ENCODE results near the gene PHTF2. TPM values are rescaled to one million over a fixed set of nuclear protein-coding genes. Genes with fewer than 3 reads are reported as not detected.
A peak's percentile ranks its signal among the peaks of the same experiment; 100 is the strongest.

Gene PHTF2
- total RNA-seq, 1 experiment from 2014 or later = 36.9 TPM

DNA sequence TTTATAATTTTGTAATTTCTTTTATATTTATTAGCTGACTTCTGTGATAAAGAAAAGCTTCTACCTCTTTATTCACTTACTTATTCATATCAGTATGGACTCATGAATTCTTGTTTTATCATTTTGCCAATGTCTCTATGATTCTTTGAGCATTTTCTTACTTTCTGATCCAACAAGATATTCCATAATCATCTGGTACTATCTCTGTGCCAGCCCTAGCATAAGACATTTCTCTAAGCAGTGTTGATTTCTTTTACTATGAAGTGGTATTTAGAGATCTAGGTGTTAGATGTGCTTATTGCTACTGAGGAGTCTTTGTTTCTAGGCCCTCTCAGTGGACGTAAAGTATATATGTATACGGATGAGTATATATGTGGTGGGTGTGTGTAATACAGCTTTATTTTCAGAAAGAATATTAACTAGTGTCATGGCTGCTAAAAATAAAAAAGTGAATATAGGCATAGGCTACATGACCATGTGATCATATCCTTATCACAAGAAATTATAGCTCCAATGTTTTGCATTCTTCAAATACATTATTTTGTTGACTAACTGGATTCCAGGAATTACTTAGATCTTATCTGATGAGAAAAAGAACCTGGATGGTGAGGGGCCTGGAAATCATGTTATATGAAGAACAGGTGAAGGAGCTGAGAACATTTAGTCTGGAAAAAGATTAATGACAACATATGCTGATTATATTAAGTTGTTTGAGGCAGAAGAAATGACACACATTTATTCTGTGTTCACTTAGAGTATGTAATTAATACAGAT is 13.1 kb downstream of the PHTF2 start:
- TF ChIP-seq, protein P1, sequence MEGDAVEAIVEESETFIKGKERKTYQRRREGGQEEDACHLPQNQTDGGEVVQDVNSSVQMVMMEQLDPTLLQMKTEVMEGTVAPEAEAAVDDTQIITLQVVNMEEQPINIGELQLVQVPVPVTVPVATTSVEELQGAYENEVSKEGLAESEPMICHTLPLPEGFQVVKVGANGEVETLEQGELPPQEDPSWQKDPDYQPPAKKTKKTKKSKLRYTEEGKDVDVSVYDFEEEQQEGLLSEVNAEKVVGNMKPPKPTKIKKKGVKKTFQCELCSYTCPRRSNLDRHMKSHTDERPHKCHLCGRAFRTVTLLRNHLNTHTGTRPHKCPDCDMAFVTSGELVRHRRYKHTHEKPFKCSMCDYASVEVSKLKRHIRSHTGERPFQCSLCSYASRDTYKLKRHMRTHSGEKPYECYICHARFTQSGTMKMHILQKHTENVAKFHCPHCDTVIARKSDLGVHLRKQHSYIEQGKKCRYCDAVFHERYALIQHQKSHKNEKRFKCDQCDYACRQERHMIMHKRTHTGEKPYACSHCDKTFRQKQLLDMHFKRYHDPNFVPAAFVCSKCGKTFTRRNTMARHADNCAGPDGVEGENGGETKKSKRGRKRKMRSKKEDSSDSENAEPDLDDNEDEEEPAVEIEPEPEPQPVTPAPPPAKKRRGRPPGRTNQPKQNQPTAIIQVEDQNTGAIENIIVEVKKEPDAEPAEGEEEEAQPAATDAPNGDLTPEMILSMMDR (IDR thresholded peaks at IDR 0.05; ENCODE audit: insufficient read depth in 1 of 2, low read depth in 1 of 2, low read length in 1 of 2, severe bottlenecking in 1 of 2, unreplicated experiment in 1 of 2) = no peak
- H3K27me3 ChIP-seq (replicated peaks; ENCODE audit: control insufficient read depth, insufficient read depth, low read length) = no peaks in the 10 kb centered on the region
- Mint-ChIP-seq H3K4me1 (ENCODE audit: low read depth, unreplicated experiment) (peaks cover 23% of the 10 kb centered on the region), H3K9me3 (ENCODE audit: unreplicated experiment) (peaks cover 24% of the 10 kb centered on the region), H3K27me3 (ENCODE audit: insufficient read depth, unreplicated experiment) (no peaks in the 10 kb centered on the region), H3K27ac (ENCODE audit: unreplicated experiment) (peak overlapping the region; percentile 69), H3K36me3 (ENCODE audit: insufficient read depth, unreplicated experiment) (peaks cover 8% of the 10 kb centered on the region), H3K4me3 (ENCODE audit: unreplicated experiment) (peak overlapping the region; percentile 60)
- POLR2A ChIA-PET = interaction anchor here (1.0 kb wide), 1 partner anchor 13 kb away, joined by 7 read pairs; the partner anchor contains the start of genes PHTF2 and TMEM60
- no peaks in the 10 kb centered on the region for H3K36me3 ChIP-seq (ENCODE audit: control insufficient read depth, insufficient read depth, low read length)
- H3K4me3 ChIP-seq (ENCODE audit: low read depth, low read length) = no peak overlapping the region
- peak in 1 of 2 experiments; percentile 43 for DNase-seq
- BruUV-seq (replicated peaks) = no TSS peak
- intact Hi-C loops (cut with micrococcal nuclease; ENCODE audit: unreplicated experiment) = loop anchor here (1.0 to 2.0 kb wide), 3 partner anchors 13 to 55 kb away; partner anchors contain the start of genes PHTF2 and TMEM60
- H3K4me1 ChIP-seq = peaks cover 39% of the 10 kb centered on the region
- CTCF ChIA-PET = interaction anchor here (0.6 to 0.7 kb wide), 2 partner anchors 13 to 515 kb away, joined by 3 read pairs; partner anchors contain the start of genes PHTF2 and TMEM60
- peaks cover 11% of the 10 kb centered on the region for H3K9me3 ChIP-seq

- TF ChIP-seq, protein P1 (IDR thresholded peaks at IDR 0.05; ENCODE audit: insufficient read depth in 1 of 2, low read depth in 1 of 2, low read length in 1 of 2, severe bottlenecking in 1 of 2, unreplicated experiment in 1 of 2) = no peak
- Histone ChIP-seq H3K27me3 (replicated peaks; ENCODE audit: control insufficient read depth, insufficient read depth, low read length) (no peaks in the 10 kb centered on the region), H3K36me3 (ENCODE audit: control insufficient read depth, insufficient read depth, low read length) (no peaks in the 10 kb centered on the region), H3K4me3 (ENCODE audit: low read depth, low read length) (no peak overlapping the region), H3K9me3 (peaks cover 8% of the 10 kb centered on the region), H3K4me1 (peaks cover 39% of the 10 kb centered on the region)
- ChIA-PET CTCF (interaction anchor here (0.6 to 0.7 kb wide), 2 partner anchors 14 to 515 kb away, joined by 3 read pairs; partner anchors contain the start of genes PHTF2 and TMEM60), POLR2A (interaction anchor here (1.0 kb wide), 1 partner anchor 14 kb away, joined by 7 read pairs; the partner anchor contains the start of genes PHTF2 and TMEM60)
- H3K36me3 Mint-ChIP-seq (ENCODE audit: insufficient read depth, unreplicated experiment) = peaks cover 14% of the 10 kb centered on the region
- H3K4me3 Mint-ChIP-seq (ENCODE audit: unreplicated experiment) = peak overlapping the region; percentile 60
- peak overlapping the region; percentile 69 for H3K27ac Mint-ChIP-seq (ENCODE audit: unreplicated experiment)
- no peaks in the 10 kb centered on the region for H3K27me3 Mint-ChIP-seq (ENCODE audit: insufficient read depth, unreplicated experiment)
- no peak for DNase-seq
- intact Hi-C loops (cut with micrococcal nuclease; ENCODE audit: unreplicated experiment) = loop anchor here (1.0 to 2.0 kb wide), 2 partner anchors 22 to 55 kb away; no protein-coding TSS in a partner anchor
- peaks cover 24% of the 10 kb centered on the region for H3K9me3 Mint-ChIP-seq (ENCODE audit: unreplicated experiment)
- peaks cover 23% of the 10 kb centered on the region for H3K4me1 Mint-ChIP-seq (ENCODE audit: low read depth, unreplicated experiment)
- BruUV-seq (replicated peaks) = TSS peak; percentile 56
These were observed 13.7 kb downstream of the PHTF2 start for GRCh38 chr7:77812290-77812685.

- CTCF ChIA-PET = no interaction called here
- H3K9me3 Mint-ChIP-seq (ENCODE audit: unreplicated experiment) = peaks cover 21% of the 10 kb centered on the region
- no peaks in the 10 kb centered on the region for H3K27me3 Mint-ChIP-seq (ENCODE audit: insufficient read depth, unreplicated experiment)
- H3K36me3 Mint-ChIP-seq (ENCODE audit: insufficient read depth, unreplicated experiment) = peaks cover 15% of the 10 kb centered on the region
- H3K4me3 Mint-ChIP-seq (ENCODE audit: unreplicated experiment) = no peak overlapping the region
- intact Hi-C loops (cut with micrococcal nuclease; ENCODE audit: unreplicated experiment) = loop anchor here (2.0 kb wide), 1 partner anchor 54 kb away; no protein-coding TSS in a partner anchor
- no peaks in the 10 kb centered on the region for H3K36me3 ChIP-seq (ENCODE audit: control insufficient read depth, insufficient read depth, low read length)
- peak overlapping the region; percentile 69 for H3K27ac Mint-ChIP-seq (ENCODE audit: unreplicated experiment)
- H3K9me3 ChIP-seq = no peaks in the 10 kb centered on the region; the same call in 1 of the 2 replicates
- TF ChIP-seq, protein P1 (IDR thresholded peaks at IDR 0.05; ENCODE audit: insufficient read depth in 1 of 2, low read depth in 1 of 2, low read length in 1 of 2, severe bottlenecking in 1 of 2, unreplicated experiment in 1 of 2) = no peak
- no TSS peak for BruUV-seq (replicated peaks)
- H3K4me1 Mint-ChIP-seq (ENCODE audit: low read depth, unreplicated experiment) = peaks cover 23% of the 10 kb centered on the region
- POLR2A ChIA-PET = no interaction called here
- H3K4me3 ChIP-seq (ENCODE audit: low read depth, low read length) = no peak overlapping the region
- DNase-seq = no peak
- no peaks in the 10 kb centered on the region for H3K27me3 ChIP-seq (replicated peaks; ENCODE audit: control insufficient read depth, insufficient read depth, low read length)
- peaks cover 39% of the 10 kb centered on the region for H3K4me1 ChIP-seq
These were observed 14.6 kb downstream of the PHTF2 start for GRCh38 chr7:77813180-77813579.

Data from Caco-2 (cell line).